HEK293 (cell line): ENCODE measurements around the gene SCN5A.

Experiments used
- CTCF ChIA-PET: fragments of 350-600 bp; formaldehyde crosslinking; extraction: SDS; loops from one replicate; lab custom pipeline; 2021; ENCODE audit warnings: antibody characterized with exemption; lab: Yijun Ruan, JAX
- POLR2A ChIA-PET: fragments of 300-600 bp; formaldehyde crosslinking; extraction: SDS; loops from one replicate; lab custom pipeline; 2020; ENCODE audit warnings: antibody characterized with exemption, inconsistent platforms; lab: Yijun Ruan, JAX
- H3K27ac ChIP-seq: fragments of 200-500 bp; sonication (Bioruptor generic); 2 replicates; pipeline ENCODE4 v1.5.1; 2014; ENCODE audit warnings: low read depth, low read length, control low read depth, inconsistent platforms; ENCODE audit errors: extremely low read depth
- H3K36me3 ChIP-seq, 2 experiments: fragments of 200-500 bp in 1 of 2; sonication (Bioruptor generic) in 1 of 2; 1 replicate in 1 of 2; 2 replicates in 1 of 2; pipeline ENCODE4 v1.5.1; 2014 to 2017; ENCODE audit warnings: inconsistent platforms in 2 of 2, low read length in 2 of 2; ENCODE audit not compliant: control insufficient read depth in 2 of 2, insufficient read depth in 1 of 2
- H3K4me1 ChIP-seq: fragments of 200-500 bp; sonication (Bioruptor generic); 2 replicates; pipeline ENCODE4 v1.5.1; 2014; ENCODE audit warnings: mild to moderate bottlenecking, low read length, inconsistent platforms; ENCODE audit not compliant: control insufficient read depth, insufficient read depth
- H3K4me3 ChIP-seq: 2 replicates; pipeline ENCODE4 v1.5.1; 2011; ENCODE audit warnings: low read depth, mild to moderate bottlenecking, control low read depth, low read length, moderate library complexity
- H3K9me3 ChIP-seq: fragments of 200-500 bp; sonication (Bioruptor generic); 2 replicates; pipeline ENCODE4 v1.5.1; 2014; ENCODE audit warnings: low read depth, low read length, inconsistent platforms; ENCODE audit not compliant: control insufficient read depth, insufficient read depth
- KLF9 ChIP-seq: fragments of 450-650 bp; formaldehyde crosslinking; IDR thresholded peaks from 2 replicates; pipeline ENCODE4 v1.5.1; 2016; ENCODE audit warnings: missing biosample characterization, missing genetic modification characterization, low read depth
- MYNN ChIP-seq: fragments of 450-650 bp; formaldehyde crosslinking; IDR thresholded peaks from 2 replicates; pipeline ENCODE4 v1.5.1; 2016; ENCODE audit warnings: missing biosample characterization, missing genetic modification characterization, borderline replicate concordance
- ZFP3 ChIP-seq: fragments of 450-650 bp; formaldehyde crosslinking; IDR thresholded peaks from 2 replicates; pipeline ENCODE4 v1.5.1; 2016; ENCODE audit warnings: low read depth, missing biosample characterization, missing genetic modification characterization
- ZNF140 ChIP-seq: fragments of 450-650 bp; formaldehyde crosslinking; IDR thresholded peaks from 2 replicates; pipeline ENCODE4 v1.5.1; 2016; ENCODE audit warnings: missing biosample characterization, missing genetic modification characterization
- ZNF146 ChIP-seq: fragments of 450-650 bp; formaldehyde crosslinking; IDR thresholded peaks from 2 replicates; pipeline ENCODE4 v1.5.1; 2016; ENCODE audit warnings: missing biosample characterization, missing genetic modification characterization
- ZNF16 ChIP-seq: fragments of 450-650 bp; formaldehyde crosslinking; IDR thresholded peaks from 2 replicates; pipeline ENCODE4 v1.5.1; 2016; ENCODE audit warnings: low read depth, missing biosample characterization, missing genetic modification characterization
- ZNF302 ChIP-seq: fragments of 450-650 bp; formaldehyde crosslinking; IDR thresholded peaks from 2 replicates; pipeline ENCODE4 v1.5.1; 2016; ENCODE audit warnings: missing biosample characterization, missing genetic modification characterization, low read depth
- ZNF529 ChIP-seq: fragments of 450-650 bp; formaldehyde crosslinking; IDR thresholded peaks from 2 replicates; pipeline ENCODE4 v1.5.1; 2017; ENCODE audit warnings: missing genetic modification characterization, missing biosample characterization; ENCODE audit not compliant: insufficient replicate concordance
- ZNF558 ChIP-seq: fragments of 450-650 bp; formaldehyde crosslinking; IDR thresholded peaks from 2 replicates; pipeline ENCODE4 v1.5.1; 2016; ENCODE audit warnings: missing biosample characterization, missing genetic modification characterization
- ZNF600 ChIP-seq: fragments of 450-650 bp; formaldehyde crosslinking; IDR thresholded peaks from 2 replicates; pipeline ENCODE4 v1.5.1; 2016; ENCODE audit warnings: missing biosample characterization, missing genetic modification characterization
- ZNF610 ChIP-seq: fragments of 450-650 bp; formaldehyde crosslinking; IDR thresholded peaks from 2 replicates; pipeline ENCODE4 v1.5.1; 2016; ENCODE audit warnings: missing biosample characterization, missing genetic modification characterization, borderline replicate concordance
- ZNF624 ChIP-seq: fragments of 450-650 bp; formaldehyde crosslinking; IDR thresholded peaks from 2 replicates; pipeline ENCODE4 v1.5.1; 2017; ENCODE audit warnings: missing biosample characterization, missing genetic modification characterization
- ZNF626 ChIP-seq: fragments of 450-650 bp; sonication (Bioruptor Pico); formaldehyde crosslinking; IDR thresholded peaks from 2 replicates; pipeline ENCODE4 v1.5.1; 2018; ENCODE audit warnings: missing biosample characterization, missing genetic modification characterization, inconsistent platforms
- ZNF658 ChIP-seq: fragments of 450-650 bp; formaldehyde crosslinking; IDR thresholded peaks from 2 replicates; pipeline ENCODE4; 2016; ENCODE audit warnings: missing biosample characterization, missing genetic modification characterization
- ZNF670 ChIP-seq: fragments of 450-650 bp; formaldehyde crosslinking; IDR thresholded peaks from 2 replicates; pipeline ENCODE4 v1.5.1; 2016; ENCODE audit warnings: missing biosample characterization, missing genetic modification characterization, low read depth
- ZNF785 ChIP-seq: fragments of 450-650 bp; formaldehyde crosslinking; IDR thresholded peaks from 2 replicates; pipeline ENCODE4 v1.5.1; 2016; ENCODE audit warnings: missing biosample characterization, missing genetic modification characterization
- TF ChIP-seq, protein P1 (sequence below): fragments of 450-650 bp; formaldehyde crosslinking; optimal IDR thresholded peaks from 2 replicates; pipeline ENCODE3; 2016; ENCODE audit warnings: missing biosample characterization, mild to moderate bottlenecking, missing genetic modification characterization
- TF ChIP-seq, protein P2 (sequence below): fragments of 450-650 bp; formaldehyde crosslinking; IDR thresholded peaks from 2 replicates; pipeline ENCODE4 v1.5.1; 2016; ENCODE audit warnings: missing biosample characterization, missing genetic modification characterization
- TF ChIP-seq, protein P3 (sequence below): fragments of 450-650 bp; formaldehyde crosslinking; IDR thresholded peaks from 2 replicates; pipeline ENCODE4 v1.5.1; 2016; ENCODE audit warnings: missing biosample characterization, missing genetic modification characterization, borderline replicate concordance
- TF ChIP-seq, protein P4 (sequence below): fragments of 450-650 bp; formaldehyde crosslinking; IDR thresholded peaks from 2 replicates; pipeline ENCODE4 v1.5.1; 2017; ENCODE audit warnings: missing biosample characterization, missing genetic modification characterization
- TF ChIP-seq, protein P5 (sequence below): fragments of 450-650 bp; formaldehyde crosslinking; IDR thresholded peaks from 2 replicates; pipeline ENCODE4 v1.5.1; 2016; ENCODE audit warnings: missing biosample characterization, missing genetic modification characterization

SCN5A gene

DNA sequence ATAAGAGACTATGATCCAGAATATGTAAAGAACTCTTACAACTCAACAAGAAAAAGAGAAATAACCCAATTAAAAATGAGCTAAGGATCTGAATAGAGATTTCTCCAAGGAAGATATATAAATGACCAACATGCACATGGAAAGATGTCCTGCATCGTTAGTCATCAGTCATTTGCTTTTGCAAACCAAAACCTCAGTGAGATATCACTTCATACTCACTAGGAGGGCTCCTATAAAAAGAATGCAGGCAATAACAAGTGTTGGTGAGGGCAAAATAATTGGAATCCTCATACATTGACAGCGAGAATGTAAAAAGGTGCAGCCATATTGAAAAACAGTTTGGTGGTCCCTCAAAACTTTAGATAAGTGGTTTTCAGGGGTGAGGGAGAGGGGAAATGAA, 96.4 kb downstream of the SCN5A start:
- H3K4me1 ChIP-seq = no peaks in the 10 kb centered on the region
- no peaks in the 10 kb centered on the region for H3K36me3 ChIP-seq
- POLR2A ChIA-PET = no interaction called here
- no peaks in the 10 kb centered on the region for H3K9me3 ChIP-seq
- no peak overlapping the region for H3K4me3 ChIP-seq
- H3K27ac ChIP-seq = no peak overlapping the region
- TF ChIP-seq ZNF529 (tag by site-specific recombination) (no peak), KLF9 (tag by site-specific recombination) (no peak), ZNF302 (no peak), ZNF140 (no peak), ZNF658 (no peak), ZNF146 (tag by site-specific recombination) (no peak), ZNF626 (no peak), ZNF600 (tag by site-specific recombination) (no peak), ZNF558 (tag by site-specific recombination) (no peak), ZNF16 (tag by site-specific recombination) (no peak)
- TF ChIP-seq, protein P1, sequence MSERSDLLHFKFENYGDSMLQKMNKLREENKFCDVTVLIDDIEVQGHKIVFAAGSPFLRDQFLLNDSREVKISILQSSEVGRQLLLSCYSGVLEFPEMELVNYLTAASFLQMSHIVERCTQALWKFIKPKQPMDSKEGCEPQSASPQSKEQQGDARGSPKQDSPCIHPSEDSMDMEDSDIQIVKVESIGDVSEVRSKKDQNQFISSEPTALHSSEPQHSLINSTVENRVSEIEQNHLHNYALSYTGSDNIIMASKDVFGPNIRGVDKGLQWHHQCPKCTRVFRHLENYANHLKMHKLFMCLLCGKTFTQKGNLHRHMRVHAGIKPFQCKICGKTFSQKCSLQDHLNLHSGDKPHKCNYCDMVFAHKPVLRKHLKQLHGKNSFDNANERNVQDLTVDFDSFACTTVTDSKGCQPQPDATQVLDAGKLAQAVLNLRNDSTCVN (tag by site-specific recombination) = no peak
- TF ChIP-seq, protein P2, sequence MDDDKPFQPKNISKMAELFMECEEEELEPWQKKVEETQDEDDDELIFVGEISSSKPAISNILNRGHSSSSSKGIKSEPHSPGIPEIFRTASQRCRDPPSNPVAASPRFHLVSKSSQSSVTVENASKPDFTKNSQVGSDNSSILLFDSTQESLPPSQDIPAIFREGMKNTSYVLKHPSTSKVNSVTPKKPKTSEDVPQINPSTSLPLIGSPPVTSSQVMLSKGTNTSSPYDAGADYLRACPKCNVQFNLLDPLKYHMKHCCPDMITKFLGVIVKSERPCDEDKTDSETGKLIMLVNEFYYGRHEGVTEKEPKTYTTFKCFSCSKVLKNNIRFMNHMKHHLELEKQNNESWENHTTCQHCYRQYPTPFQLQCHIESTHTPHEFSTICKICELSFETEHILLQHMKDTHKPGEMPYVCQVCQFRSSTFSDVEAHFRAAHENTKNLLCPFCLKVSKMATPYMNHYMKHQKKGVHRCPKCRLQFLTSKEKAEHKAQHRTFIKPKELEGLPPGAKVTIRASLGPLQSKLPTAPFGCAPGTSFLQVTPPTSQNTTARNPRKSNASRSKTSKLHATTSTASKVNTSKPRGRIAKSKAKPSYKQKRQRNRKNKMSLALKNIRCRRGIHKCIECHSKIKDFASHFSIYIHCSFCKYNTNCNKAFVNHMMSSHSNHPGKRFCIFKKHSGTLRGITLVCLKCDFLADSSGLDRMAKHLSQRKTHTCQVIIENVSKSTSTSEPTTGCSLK (tag by site-specific recombination) = no peak
- TF ChIP-seq, protein P3, sequence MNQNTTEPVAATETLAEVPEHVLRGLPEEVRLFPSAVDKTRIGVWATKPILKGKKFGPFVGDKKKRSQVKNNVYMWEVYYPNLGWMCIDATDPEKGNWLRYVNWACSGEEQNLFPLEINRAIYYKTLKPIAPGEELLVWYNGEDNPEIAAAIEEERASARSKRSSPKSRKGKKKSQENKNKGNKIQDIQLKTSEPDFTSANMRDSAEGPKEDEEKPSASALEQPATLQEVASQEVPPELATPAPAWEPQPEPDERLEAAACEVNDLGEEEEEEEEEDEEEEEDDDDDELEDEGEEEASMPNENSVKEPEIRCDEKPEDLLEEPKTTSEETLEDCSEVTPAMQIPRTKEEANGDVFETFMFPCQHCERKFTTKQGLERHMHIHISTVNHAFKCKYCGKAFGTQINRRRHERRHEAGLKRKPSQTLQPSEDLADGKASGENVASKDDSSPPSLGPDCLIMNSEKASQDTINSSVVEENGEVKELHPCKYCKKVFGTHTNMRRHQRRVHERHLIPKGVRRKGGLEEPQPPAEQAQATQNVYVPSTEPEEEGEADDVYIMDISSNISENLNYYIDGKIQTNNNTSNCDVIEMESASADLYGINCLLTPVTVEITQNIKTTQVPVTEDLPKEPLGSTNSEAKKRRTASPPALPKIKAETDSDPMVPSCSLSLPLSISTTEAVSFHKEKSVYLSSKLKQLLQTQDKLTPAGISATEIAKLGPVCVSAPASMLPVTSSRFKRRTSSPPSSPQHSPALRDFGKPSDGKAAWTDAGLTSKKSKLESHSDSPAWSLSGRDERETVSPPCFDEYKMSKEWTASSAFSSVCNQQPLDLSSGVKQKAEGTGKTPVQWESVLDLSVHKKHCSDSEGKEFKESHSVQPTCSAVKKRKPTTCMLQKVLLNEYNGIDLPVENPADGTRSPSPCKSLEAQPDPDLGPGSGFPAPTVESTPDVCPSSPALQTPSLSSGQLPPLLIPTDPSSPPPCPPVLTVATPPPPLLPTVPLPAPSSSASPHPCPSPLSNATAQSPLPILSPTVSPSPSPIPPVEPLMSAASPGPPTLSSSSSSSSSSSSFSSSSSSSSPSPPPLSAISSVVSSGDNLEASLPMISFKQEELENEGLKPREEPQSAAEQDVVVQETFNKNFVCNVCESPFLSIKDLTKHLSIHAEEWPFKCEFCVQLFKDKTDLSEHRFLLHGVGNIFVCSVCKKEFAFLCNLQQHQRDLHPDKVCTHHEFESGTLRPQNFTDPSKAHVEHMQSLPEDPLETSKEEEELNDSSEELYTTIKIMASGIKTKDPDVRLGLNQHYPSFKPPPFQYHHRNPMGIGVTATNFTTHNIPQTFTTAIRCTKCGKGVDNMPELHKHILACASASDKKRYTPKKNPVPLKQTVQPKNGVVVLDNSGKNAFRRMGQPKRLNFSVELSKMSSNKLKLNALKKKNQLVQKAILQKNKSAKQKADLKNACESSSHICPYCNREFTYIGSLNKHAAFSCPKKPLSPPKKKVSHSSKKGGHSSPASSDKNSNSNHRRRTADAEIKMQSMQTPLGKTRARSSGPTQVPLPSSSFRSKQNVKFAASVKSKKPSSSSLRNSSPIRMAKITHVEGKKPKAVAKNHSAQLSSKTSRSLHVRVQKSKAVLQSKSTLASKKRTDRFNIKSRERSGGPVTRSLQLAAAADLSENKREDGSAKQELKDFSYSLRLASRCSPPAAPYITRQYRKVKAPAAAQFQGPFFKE (tag by site-specific recombination) = no peak
- CTCF ChIA-PET = interaction anchor here (1.0 kb wide), 1 partner anchor 32 kb away, joined by 4 read pairs; no protein-coding TSS in a partner anchor

DNA sequence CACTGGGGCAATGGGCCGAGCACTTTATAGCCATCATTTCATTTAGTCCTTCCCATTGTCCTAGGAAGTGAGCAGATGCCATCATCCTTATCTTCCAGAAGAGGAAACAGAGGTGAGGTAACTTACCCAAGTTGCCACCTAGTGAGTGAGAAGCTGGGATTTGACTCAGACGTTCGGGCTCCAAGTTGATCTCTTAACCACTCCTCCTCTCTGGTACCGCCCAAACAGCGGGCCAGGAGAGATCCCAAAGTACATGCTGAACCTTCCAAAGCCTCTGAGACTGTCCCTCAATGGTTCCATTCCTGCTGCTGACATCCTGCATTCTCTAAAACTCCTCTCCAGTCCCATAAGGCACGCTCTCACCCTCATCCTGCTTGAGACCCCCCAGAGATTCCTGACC, 97.1 kb downstream of the SCN5A start:
- Histone ChIP-seq H3K27ac (no peak overlapping the region), H3K4me1 (no peaks in the 10 kb centered on the region), H3K4me3 (no peak overlapping the region), H3K9me3 (no peaks in the 10 kb centered on the region), H3K36me3 (no peaks in the 10 kb centered on the region)
- CTCF ChIA-PET = no interaction called here
- POLR2A ChIA-PET = no interaction called here
- no peak for TF ChIP-seq ZNF785 (tag by site-specific recombination)
- no peak for TF ChIP-seq MYNN (tag by site-specific recombination)
- TF ChIP-seq ZNF624 (tag by site-specific recombination) = no peak
- no peak for TF ChIP-seq ZNF670 (tag by site-specific recombination)
- no peak for TF ChIP-seq ZNF610 (tag by site-specific recombination)
- TF ChIP-seq ZFP3 = no peak
- TF ChIP-seq, protein P4, sequence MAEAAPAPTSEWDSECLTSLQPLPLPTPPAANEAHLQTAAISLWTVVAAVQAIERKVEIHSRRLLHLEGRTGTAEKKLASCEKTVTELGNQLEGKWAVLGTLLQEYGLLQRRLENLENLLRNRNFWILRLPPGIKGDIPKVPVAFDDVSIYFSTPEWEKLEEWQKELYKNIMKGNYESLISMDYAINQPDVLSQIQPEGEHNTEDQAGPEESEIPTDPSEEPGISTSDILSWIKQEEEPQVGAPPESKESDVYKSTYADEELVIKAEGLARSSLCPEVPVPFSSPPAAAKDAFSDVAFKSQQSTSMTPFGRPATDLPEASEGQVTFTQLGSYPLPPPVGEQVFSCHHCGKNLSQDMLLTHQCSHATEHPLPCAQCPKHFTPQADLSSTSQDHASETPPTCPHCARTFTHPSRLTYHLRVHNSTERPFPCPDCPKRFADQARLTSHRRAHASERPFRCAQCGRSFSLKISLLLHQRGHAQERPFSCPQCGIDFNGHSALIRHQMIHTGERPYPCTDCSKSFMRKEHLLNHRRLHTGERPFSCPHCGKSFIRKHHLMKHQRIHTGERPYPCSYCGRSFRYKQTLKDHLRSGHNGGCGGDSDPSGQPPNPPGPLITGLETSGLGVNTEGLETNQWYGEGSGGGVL (tag by site-specific recombination) = no peak
- TF ChIP-seq, protein P5, sequence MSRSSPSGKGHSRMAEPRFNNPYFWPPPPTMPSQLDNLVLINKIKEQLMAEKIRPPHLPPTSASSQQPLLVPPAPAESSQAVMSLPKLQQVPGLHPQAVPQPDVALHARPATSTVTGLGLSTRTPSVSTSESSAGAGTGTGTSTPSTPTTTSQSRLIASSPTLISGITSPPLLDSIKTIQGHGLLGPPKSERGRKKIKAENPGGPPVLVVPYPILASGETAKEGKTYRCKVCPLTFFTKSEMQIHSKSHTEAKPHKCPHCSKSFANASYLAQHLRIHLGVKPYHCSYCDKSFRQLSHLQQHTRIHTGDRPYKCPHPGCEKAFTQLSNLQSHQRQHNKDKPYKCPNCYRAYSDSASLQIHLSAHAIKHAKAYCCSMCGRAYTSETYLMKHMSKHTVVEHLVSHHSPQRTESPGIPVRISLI (tag by site-specific recombination) = no peak
